Activated CD4-positive, alpha-beta T cell treated with anti-CD3 and anti-CD28 coated beads, Interleukin-2, amount 50 U/mL, for 1 hour (primary cell): ENCODE measurements around the gene SLC6A6.

ENCODE experiments used
- DNase-seq: peaks from one replicate; pipeline ENCODE4 v3.0.0-alpha.2; 2020

SLC6A6 gene

DNA sequence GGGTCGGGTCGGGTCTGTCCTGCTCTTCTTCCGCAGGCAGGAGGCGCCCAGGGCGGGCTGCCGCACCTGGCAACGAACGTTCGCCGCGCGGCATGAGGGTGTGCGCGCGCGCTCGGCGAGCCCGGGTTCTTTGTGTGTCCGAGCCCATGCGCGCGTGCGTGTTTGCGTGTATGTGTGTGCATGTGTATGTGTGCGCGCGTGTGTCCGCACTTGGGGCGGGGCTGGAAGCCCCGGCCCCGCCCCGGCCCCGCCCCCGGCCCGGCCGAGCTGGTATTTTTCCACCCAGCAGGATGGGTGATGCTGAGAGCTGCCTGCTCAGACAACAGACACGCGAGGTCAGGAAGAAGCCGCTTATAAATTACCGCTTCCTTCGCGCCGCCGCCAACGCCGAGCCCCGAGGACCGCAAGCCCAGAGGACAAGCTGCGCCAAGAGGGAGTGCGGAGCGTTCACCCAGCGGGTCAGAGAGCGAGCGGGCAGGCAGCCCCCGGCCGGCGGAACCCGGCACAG, at the start of gene SLC6A6:
TSS of gene SLC6A6 (plus strand) at position 303 of the 508 bp plus-strand sequence. CDS start 41,029 bp downstream, outside the sequence.
- DNase-seq, result peak; percentile 94

DNA sequence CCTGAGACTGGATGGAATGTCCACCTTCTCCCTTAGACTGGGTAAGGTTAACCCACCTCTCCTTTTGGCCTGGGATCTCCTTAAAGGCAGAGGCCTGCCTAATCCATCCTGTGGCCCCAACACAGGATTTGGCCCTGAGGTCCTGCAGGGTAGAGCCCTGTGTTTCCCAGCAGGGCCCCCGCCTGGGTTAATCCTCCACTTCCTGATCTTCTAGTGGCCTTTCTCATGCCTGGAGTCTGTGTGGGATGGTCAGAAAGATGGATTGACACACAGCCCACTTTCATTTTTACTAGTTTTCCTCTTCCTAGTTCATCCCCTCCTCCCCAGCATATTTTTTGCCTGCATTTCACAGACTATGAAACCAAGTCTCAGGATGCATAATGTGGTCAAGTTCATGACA, 48.9 kb upstream of the SLC6A6 start:
- no peak for DNase-seq

DNA sequence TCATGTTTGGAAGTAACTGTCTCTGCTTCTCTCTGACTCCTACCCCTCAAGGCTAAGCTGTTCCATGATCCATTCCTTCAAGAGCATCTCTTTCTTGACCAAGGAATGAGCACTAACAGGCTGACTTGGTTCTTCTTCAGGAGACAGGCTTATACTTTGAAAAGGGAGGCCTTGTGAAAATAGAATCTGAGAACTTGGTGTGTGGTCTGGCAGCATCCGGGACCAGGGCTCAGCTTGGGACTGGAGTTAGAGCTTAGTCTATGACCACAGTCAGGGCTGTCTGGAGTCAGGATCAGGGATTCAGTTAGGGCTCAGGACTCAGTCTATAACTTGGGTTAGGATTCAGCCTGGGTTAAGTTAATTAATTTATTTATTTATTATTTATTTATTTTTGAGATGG, 44.9 kb upstream of the SLC6A6 start:
- no peak for DNase-seq

DNA sequence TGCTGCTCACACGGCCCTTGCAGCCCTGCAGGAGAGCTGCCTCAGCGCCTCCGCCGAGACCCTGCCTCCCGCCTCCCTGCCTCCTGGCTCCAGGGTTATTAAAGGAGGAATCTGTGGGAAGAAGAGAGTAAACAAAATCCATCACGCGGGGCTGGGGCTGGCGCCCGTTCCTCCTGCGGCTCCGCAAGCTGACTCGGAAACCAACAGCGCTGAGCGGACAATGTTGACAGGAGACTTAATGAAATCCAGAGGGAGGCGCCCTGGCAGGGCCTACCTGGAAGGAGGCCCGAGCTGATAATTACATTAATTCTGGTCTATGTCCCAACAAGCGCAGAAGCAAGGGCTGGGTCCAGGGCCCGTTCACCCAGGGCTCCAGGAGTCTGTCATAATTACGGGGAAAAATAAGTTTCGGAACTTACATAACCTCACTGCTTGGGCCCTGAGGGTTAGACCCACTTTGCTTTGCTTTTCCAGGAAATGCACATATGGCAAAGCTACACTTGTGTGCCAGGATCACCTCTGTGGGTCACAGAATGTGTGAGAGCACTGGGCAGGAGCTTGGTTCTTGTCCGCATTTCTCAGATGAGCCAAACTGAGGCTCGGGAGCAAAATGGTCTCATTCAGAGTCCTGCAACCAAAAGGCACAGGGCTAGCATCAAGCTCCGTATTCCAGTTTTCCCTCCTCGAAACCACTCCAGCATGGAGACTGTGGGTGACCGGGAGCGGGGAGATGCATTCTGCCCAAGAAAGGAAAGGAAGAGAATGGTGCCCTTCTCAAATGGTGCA, 43.8 kb upstream of the SLC6A6 start:
- DNase-seq, result no peak

DNA sequence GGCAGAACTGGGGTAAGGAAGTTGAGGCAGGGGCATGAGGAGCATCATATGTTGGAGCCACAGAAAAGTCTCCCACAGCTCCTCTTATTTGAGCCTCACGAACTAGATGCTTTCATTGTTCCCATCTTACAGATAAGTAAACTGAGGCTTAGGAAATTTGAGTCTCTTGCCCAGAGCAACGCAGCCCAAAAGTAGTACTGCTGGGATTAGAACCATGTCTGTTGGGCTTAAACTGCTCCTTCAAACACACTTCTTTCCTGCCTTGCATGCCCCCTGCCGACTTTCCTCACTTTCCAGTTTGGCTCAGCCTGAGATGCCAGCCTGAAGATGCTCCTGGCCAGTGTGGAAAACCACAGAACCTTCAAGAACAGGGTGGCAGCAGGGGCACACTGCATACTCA, 43.1 kb upstream of the SLC6A6 start:
- DNase-seq, result no peak

DNA sequence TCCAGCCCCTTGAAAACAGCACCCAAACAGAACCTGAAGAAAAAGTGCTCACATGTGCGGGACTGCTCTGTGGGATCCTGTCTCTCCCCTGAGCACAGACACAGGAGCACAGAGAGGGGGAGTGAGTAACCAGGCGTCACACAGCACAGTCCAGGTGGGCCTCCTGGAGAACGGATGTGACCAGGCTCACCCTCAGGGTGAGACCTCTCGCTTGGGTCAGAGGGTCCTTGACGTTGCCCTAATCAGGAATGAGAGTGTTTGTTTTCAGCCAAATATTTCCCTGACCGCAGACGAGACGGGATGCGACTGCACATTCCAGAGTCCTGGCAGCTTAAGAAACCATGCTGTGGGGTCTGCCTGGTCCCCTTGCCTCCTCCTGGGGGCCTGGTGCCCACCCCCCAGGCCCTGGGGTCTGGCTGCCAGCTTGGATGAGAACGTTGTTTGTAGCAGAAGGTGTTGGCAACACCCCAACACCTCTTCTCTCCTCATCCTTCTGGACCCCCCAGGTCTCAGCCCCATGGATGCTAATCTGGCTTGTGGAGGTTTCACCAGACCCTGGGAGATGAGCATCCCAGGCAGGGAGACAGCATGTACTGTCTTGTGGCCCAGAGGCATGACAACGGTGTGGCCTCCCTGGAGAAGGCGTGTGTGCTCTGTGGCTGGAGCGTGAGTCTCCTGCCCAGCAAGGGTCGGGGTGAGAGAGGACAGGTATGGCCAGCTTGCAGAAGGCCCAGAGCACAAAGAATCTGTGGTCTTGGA, 42.1 kb upstream of the SLC6A6 start:
- DNase-seq, result no peak

DNA sequence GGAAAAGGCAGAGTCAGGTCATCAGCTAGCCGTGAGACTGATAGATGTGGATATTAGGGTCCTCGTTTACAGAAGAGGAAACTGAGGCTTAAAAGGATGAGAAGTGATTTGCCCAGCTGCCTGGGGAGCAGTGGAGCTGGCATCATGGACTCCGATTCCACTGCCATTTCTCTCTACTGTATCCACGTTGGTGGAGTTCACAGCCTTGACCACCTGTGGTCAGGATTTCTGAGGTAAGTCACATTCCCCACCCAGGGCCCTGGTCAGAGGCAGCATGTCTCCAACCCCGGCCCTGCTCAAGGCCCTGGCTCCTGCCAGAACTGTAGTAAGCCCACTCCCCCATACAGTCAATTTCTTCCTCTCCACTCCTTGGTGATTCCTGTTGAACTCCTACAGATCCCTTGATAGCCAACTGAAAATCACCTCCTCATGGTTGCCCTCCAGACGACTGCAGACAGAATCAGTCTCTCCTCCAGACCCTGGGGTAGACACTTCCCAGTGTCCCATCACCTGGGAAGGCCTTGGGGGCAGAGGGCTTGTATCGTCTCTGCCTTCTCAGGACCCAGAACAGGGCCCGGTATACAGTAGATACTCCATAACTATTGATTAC, 41.2 kb upstream of the SLC6A6 start:
- no peak for DNase-seq

DNA sequence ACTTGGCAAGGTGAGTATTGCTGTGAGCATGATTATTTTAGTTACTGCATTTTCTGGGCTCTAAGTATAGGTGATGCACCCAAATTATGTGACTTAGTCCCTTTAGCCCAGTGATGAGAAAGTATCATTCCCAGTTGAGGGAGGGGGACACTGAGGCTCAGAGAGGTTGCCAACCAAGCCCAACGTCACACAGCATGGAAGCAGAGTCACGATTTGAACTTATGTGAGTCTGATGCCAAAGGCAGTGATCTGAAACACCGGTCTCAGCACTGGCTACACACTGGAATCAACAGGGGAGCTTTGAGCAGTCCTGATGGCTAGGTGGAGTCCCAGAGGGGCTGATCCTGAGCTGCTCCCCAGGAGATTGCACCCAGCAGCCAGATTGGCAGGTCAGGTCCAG, 39.5 kb upstream of the SLC6A6 start:
- no peak for DNase-seq

DNA sequence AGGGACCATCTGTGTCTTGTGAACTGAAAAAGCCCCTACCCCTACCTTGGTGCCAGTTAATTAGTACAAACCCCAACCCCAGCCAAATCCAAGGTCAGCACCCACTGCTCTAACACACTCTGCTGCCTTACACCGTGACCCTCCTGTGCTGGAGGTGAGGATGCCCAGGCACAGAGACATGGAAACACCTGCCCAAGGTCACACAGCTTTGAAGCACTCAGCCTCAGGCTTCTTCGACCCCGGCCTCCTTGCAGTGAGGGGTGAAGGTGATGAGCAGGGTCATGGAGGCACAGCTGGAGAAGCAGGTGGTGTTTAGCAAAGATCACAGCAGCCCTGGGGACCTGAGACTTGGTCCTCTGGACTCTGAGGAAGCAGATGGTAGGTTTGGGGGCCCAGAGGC, 39.0 kb upstream of the SLC6A6 start:
- no peak for DNase-seq

DNA sequence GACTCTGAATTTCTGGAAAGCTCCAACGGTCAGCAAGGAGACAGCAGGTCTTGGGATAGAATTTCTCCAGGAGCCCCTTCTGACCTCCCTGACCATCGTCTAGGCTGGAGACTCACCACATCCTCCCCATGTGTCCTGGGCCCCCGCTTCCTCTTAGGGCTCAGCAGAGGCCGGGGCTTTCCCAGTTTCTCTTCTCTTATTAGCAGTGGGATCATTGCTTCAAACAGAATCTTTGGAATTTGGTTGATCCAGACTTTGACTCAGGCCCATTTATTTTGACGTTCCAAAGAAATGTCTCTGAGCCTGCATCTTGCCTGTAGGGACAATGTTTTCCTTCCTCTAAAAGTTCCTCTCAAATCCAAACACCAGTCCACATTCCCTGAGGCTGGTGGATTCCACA, 38.4 kb upstream of the SLC6A6 start:
- no peak for DNase-seq

DNA sequence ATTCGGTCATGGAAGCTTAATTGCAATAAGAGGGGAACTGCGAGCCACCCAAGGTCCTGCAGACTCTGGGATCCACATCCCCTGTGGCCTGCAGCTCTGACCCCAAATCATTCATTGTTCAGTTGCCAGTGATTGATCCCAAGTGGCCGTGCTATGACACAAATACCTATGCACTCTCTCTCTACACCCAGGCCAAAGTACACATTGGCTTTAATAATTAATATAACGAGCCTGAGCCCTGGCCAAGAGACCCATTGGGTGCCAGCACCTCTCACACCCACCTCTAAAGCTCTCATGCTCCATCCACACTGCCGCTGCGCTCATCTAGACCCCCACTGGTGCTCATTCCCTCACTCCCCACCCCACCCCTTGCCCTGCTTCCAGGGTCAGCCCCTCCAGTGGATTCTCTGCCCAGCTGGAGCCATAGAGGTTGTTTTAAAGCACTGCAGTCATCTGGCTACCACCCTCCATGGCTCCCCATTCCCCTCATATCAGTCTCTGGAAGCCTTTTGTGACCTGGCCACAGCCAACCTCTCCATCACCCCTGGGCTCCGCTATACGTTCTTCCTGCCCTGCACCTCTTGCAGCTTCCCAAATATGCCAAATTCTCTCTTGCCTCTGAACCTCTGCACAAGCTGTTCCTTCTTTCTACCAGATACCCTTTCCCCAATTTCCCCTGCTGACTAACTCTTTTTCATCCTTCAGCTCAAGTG, 37.7 kb upstream of the SLC6A6 start:
- DNase-seq, result no peak

DNA sequence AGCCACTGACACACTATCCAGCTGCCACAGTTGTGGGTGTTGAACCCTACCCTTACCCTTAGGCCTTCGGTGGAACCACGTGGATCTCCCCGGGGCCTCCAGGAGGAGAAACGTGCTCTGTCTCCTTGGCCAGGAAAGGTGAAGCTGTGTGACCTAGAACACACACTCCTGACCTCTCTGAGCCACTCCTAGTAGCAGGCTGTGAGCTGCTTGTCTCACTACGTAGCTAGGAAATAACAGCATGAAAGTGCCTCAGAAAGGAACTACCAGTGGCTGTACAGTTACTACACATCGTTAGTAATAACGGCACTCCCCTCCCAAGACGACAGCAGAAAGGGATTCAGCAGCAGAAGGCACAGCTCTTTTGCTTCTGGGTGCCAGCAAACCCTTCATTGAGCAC, 36.2 kb upstream of the SLC6A6 start:
- DNase-seq, result no peak

DNA sequence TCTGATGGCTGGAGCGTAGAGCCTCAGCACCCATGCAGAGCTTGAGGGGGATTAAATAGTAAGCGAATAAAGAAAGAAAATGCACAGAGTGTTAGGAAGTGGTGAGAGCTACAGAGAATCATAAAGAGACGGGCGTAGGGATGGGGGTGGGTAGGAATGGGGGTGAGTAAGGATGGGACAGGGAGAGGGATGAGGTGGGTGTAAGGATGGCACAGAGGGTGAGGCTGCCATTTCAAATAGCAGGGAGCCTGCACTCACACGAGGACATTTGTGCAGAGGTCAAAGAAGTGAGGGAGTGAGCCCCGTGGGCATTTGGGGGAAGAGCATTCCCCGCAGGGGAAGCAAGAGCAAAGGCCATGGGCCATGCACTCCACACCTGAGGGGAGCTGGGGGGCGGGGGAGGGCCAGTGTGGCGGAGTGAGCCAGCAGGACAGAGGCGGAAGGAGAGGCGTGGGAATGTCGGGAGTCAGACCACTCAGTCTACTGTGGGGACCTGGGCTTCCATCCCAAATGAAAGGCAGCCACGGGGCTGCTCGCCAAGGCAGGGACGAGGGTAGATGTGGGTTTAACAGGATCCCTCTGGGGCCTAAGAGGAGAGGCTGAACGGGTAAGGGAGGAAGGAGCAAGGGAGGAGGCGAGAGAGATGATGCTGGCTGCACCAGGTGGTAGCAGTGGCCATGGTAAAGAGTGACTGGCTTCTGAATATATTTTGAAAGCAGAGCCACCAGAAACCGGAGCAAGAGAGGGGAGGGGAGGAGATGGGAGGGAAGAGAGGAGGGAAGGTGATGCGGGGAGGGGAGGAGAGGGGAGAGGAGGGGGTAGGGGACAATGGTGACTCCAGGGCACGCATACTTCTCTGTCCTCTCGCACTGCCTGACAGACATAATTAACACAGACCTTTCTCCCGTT, 35.2 kb upstream of the SLC6A6 start:
- no peak for DNase-seq

DNA sequence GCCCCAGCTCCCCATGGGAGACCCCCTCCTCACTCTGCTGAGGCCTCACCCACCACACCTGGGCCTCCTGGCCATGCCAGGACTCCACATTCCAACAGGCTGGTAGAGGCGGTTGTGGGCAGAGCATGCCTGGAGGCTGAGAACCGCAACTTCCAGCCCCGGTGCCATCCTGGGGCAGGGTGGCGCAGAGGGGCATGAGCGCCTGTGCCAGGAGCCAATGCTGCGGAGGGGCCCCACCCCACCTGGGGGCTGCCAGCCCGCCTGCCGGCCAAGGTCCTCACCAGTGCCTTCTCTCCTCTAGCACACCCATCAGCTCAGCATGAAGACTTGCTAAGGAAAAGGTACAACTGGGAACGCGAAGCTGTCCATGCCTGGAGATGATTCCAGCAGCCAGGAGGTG, 34.3 kb upstream of the SLC6A6 start:
- no peak for DNase-seq

DNA sequence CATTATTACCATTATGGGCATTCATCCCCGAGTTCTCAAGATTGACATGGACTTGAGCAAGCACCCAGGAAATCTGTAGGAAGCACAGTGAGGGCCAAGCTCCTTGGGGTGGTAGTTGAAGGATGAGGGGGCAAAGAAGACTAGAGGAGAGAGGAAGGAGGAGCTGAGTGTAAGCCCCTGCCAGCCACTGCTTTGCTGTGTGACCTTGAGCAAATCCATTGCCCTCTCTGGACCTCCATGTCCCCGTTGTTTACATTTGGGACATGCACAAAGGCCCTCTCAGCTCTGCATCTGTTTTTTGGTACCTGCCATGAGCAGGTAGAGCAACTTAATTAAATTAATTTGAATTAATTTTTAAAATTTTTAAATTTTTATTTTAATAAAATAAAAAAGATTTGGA, 33.5 kb upstream of the SLC6A6 start:
- no peak for DNase-seq

DNA sequence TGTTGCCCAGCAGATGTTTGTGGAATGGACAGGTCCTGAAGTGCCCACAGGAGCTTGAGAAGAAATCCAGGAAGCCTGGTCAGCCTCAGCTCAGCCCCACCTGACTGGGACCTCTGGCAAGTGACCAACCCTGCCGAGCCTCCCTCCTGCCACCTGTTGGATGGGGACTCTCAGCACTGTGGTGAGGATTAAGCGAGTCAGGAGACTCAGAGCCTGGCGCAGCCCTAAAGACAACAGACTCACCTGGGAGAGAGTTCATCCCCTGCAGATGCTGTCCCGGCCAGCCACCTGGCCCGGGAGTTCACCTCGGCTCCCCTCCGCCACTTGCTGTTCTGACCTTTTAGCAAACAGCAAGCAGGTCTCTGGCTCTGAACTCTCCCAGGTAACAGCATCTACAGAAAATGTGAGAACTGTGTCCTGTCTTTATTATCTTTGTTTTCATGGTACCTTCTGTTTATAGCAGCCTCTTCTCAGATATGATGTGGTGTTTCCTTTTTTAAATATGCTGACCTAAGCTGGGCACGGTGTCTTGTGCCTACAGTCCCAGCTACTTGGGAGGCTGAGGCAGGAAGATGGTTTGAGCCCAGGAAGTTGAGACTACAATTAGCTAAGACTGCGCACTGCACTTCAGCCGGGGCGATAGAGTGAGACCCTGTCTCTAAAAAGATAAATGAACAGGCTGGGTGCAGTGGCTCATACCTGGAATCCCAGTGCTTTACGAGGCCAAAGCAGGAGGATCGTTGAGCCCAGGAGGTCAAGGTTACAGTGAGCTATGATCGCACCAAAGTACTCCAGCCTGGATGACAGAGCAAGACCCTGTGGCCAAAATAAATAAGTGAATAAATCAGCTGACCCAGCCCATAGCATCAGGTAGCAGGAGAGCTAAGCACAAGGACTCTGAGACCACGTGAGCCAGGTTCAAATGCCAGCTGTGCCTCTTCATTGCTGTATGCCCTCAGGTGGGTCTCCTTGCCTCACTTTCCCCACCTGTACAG, 32.4 kb upstream of the SLC6A6 start:
- no peak for DNase-seq

DNA sequence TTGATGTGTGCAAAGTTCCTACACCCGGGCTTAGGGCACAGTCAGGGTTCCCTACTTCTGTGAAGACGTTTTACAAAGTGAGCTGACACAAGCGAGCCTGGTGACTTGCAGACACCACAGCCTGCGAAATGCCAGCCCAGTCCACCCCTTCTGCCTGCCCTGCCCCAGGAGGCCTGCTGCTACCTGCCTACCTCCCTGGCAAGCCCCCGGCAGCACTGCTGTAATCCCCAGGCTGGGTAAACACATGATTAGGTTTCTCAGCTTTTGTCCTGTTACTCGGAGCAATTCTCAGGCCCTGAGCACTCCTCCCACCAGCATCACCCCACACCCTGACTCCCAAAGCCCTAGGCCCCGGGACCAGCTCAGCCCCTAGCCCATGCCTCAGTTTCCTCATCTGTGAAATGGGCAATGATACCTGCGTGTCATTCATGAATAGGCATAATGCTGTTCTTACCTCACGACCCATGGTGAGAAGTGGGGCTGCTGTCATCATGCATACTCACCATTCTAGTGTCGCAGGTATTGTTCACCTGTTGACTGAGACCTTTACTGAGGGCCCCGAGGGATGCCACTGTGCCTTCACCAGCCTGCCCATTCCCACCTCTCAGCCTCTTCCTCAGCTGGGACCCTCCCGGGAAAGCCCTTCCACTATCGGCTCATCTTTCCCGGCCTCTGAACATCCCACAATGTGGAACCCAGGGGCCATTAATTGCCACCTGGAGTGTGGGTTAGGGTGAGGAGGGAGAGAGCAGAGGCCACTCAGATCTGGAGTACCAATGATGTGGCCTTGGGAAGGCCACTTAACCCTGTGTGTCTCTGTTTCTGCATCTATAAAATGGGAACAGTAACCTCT, 31.5 kb upstream of the SLC6A6 start:
- no peak for DNase-seq

DNA sequence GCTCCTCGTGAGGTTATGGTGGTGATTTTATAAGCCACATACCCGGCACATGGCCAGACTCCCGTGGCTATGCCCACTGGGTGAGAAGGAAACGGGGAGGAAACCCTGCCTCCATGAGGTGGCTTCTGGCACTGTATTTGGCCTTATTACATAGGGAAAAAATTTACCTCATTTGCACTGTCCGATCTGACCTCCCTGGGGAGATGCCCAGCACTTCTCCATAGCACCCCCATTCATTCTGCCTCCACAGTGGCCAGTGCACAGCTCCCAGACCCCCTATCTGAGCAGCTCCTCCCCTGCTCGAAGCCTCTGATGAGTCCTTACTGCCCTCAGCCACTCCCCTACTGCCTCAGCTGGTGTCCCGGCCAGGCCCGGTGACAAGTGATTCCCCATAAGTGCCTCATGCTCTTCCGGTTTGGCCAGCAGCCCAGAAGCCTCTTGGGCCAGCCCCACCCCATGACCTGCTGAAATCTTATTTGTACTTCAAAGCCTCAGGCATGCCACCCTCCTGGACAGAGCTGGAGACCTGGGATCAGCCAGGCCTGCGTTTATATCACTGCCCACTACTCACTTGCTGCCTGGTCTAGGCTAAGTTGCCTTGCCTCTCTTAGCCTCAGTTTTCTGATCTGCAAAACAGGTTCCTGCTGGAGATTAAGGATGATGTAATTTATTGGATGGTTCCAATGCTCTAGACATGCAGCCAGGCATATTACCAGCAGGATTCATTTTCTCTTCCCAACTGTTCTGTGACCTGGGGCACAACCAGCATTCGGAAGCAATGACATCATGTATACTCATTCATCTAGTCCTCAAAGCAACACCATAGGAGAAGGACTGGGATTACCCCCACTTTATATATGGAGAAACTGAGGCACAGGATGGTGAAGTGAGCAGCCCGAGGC, 30.6 kb upstream of the SLC6A6 start:
- no peak for DNase-seq

DNA sequence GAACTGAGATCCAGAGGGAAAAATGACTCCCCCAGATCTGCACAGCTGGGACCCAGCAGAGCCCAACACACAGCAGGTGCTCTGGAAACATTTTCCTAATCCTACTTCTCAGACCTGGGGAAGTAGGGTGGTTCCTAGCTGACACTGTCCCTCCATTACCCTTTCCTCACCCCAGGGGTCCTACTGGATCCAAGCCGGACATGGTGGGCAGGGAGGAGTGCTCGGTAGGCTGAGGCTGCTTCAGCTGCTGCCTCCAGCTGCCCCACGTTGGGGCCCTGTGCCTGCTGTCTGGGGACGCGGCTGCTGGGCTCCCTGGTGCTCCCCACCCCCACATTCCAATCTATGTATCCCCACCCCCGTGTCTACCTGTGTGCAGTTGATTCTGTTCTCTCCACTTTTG, 29.8 kb upstream of the SLC6A6 start:
- no peak for DNase-seq
